Heart left ventricle (tissue), 16 donors: Measurements from ENCODE around the gene UGT1A9. TPM values are rescaled to one million over a fixed set of nuclear protein-coding genes. Genes with fewer than 3 reads are reported as not detected.

ENCODE experiments used
- ATAC-seq, 4 donors: fragments of 200-7000 bp; cut with Tn5 transposase; one replicate each; pipeline ENCODE4 v1.9.1; 2020 to 2022; ENCODE audit warnings: moderate library complexity in 4 of 4, mild to moderate bottlenecking in 3 of 4, moderate number of reproducible peaks in 1 of 4
- DNase-seq, 5 donors: peaks; one replicate each; pipeline ENCODE4 v3.0.0-alpha.2; 2020
- H3K27ac ChIP-seq, 12 donors: fragments of 200-600 bp; sonication (generic) in 4 of 12; one replicate each; pipeline versions ENCODE4 v1.5.0 to v1.8.0; 2016 to 2022; ENCODE audit warnings: mild to moderate bottlenecking in 2 of 12
- H3K27me3 ChIP-seq, 9 donors: fragments of 200-600 bp; sonication (generic) in 2 of 9; one replicate each; pipeline versions ENCODE4 v1.5.1 to v1.8.0; 2016 to 2022; ENCODE audit warnings: mild to moderate bottlenecking in 3 of 9
- H3K36me3 ChIP-seq, 9 donors: fragments of 200-600 bp; sonication (generic) in 2 of 9; one replicate each; pipeline versions ENCODE4 v1.5.0 to v1.8.0; 2018 to 2022; ENCODE audit warnings: mild to moderate bottlenecking in 2 of 9
- H3K4me1 ChIP-seq, 12 donors: fragments of 200-600 bp; sonication (generic) in 4 of 12; one replicate each; pipeline versions ENCODE4 v1.5.0 to v1.8.0; 2016 to 2022; ENCODE audit warnings: mild to moderate bottlenecking in 3 of 12
- H3K4me3 ChIP-seq, 12 donors: fragments of 200-600 bp; sonication (generic) in 4 of 12; one replicate each; pipeline versions ENCODE4 v1.5.0 to v1.8.0; 2017 to 2022; ENCODE audit warnings: mild to moderate bottlenecking in 9 of 12, moderate library complexity in 4 of 12
- H3K9me3 ChIP-seq, 12 donors: fragments of 200-600 bp; sonication (generic) in 4 of 12; one replicate each; pipeline versions ENCODE4 v1.5.0 to v1.8.0; 2016 to 2022; ENCODE audit warnings: mild to moderate bottlenecking in 1 of 12
- POLR2A ChIP-seq, 2 donors: fragments of 450-650 bp; IDR thresholded peaks; one replicate each; pipeline ENCODE4 v1.6.1; 2017; ENCODE audit warnings: antibody characterized with exemption in 2 of 2, mild to moderate bottlenecking in 2 of 2, moderate library complexity in 2 of 2
- WGBS, 4 donors: extraction: QIAGEN DNeasy Blood & Tissue Kit in 2 of 4; methylation state at CpG; one replicate each; pipeline versions ENCODE4 v1.1.5 to v1.1.7; 2013 to 2018; 5-methylcytosine and 5-hydroxymethylcytosine counted together
- intact Hi-C, 10 donors: fragments of 100-400 bp; cut with DNase I; formaldehyde crosslinking; loops; one replicate each; pipeline versions ENCODE4 v1.11.1 to v1.14.2; 2022
- polyA plus RNA-seq, 2 donors: library from polyadenylated mRNA; stranded (reverse); fragments of 200-250 nt; gene quantifications; one replicate each; pipeline ENCODE4 v1.2.3, GENCODE V29; 2013
- total RNA-seq, 9 donors: library from RNA; depleted of rRNA in 2 of 9; stranded (reverse); fragments of >200 nt in 2 of 9; fragmentation: NEBNext Ultra II Directional in 3 of 9; extraction: Animal tissue kit (Norgen Biotek cat#: 25700) in 3 of 9; gene quantifications; one replicate each; pipeline versions ENCODE4 v1.1.0 to v1.2.4, GENCODE V29; 2016 to 2023
- TF ChIP-seq, protein P1 (sequence below), 12 donors: fragments of 200-600 bp; sonication (generic) in 4 of 12; IDR thresholded peaks; one replicate each; pipeline versions ENCODE4 v1.5.0 to v1.8.0; 2018 to 2022; ENCODE audit warnings: antibody characterized with exemption in 12 of 12, mild to moderate bottlenecking in 5 of 12
- donor health status: ischemic (EF 13 %, LVEDD 7.1; RV severe dilation, severe dysfunction).
- donor health status: healthy with polysubstance abuse.
- donor health status: DM: no; HTN: yes; CAD: no.
- donor health status: DM: no; HTN: no; CAD: no.
- donor health status: ischemic (EF 25% LVEDD 6.9; RV normal size, moderate dysfunction).
- donor health status: ischemic (EF 25% LVEDD 5.7; RV mildly dilated, moderate dysfunction).
- donor health status: healthy.
- donor health status: DM: yes; HTN: yes; CAD: no.
- donor health status: ischemic (EF 35%, LVEDD 5.7; RV mildly dilated, moderate dysfunction).
- donor health status: nonischemic (EF 11% LVEDD 7.7; RV severe dilation, severe dysfunction).
- donor health status: DM: yes; HTN: yes; CAD: no.
- donor health status: PGD.
- donor health status: ischemic (EF 29% LVEDD 5.4; RV normal size, mild dysfunction).
- donor health status: nonischemic (EF 23%, LVEDD 6.1; RV moderate dilation, normal function).

Gene UGT1A9
- total and polyA plus RNA-seq, 11 donors = not detected

DNA sequence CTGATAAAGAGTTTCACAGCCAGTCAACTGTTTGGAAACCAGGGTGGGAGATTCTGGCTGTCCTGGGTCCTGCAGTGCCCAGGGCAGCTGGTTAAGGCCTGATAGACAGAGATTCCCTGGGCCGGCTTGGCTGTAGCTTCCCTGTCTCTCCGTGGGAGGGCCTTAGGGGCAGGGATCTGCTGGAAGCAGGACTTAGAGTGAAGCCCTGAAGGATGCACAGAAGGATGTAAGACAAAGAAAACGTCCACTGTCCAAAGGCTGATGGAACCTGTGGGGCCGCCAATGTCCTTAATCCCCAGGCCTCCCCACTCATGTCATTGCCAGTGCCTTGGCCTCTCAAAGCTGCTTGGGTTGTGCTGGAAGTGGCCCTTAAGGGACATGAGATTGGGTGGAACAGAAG, 139.4 kb downstream of the UGT1A9 start:
- WGBS, 4 donors = 66 to 69% (median 67%) methylated on average over 4 of the region's 4 CpGs
- intact Hi-C loops = no loop called here

DNA sequence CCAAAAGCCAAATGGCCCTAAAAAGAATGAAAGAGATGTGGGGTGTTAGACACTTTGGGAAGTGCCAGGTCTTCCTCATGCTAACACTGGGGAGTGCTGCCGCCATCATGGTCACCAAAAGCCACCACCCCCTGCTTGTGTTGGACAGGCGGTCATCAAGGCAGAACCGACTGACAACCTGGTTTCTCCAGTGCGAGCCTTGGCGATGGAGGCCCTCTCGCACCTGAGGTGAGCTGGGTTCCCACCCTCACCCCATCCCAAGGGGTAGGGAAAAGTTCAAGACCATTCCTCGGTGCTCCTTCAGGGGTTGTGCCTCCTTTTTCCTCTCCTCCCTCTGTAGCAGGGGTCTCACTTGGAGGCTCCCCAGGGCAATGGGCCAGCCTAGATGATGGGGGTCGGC, 140.0 kb downstream of the UGT1A9 start:
- 79 to 91% (median 86%) methylated on average over 7 to 8 of the region's 8 CpGs for WGBS, 4 donors
- Histone ChIP-seq H3K36me3 (no peaks in the 10 kb centered on the region), H3K4me1 (no peaks in the 10 kb centered on the region), H3K4me3 (no peak overlapping the region), H3K9me3 (peaks cover 0 to 8% (median 0%) of the 10 kb centered on the region in 12 donors), H3K27me3 (peaks cover 0 to 12% (median 0%) of the 10 kb centered on the region in 9 donors), H3K27ac (no peak overlapping the region)
- DNase-seq (peak in 1 of 5 donors; percentile 2), ATAC-seq (no peak)
- TF ChIP-seq POLR2A (IDR thresholded peaks at IDR 0.05) = no peak
- TF ChIP-seq, protein P1, sequence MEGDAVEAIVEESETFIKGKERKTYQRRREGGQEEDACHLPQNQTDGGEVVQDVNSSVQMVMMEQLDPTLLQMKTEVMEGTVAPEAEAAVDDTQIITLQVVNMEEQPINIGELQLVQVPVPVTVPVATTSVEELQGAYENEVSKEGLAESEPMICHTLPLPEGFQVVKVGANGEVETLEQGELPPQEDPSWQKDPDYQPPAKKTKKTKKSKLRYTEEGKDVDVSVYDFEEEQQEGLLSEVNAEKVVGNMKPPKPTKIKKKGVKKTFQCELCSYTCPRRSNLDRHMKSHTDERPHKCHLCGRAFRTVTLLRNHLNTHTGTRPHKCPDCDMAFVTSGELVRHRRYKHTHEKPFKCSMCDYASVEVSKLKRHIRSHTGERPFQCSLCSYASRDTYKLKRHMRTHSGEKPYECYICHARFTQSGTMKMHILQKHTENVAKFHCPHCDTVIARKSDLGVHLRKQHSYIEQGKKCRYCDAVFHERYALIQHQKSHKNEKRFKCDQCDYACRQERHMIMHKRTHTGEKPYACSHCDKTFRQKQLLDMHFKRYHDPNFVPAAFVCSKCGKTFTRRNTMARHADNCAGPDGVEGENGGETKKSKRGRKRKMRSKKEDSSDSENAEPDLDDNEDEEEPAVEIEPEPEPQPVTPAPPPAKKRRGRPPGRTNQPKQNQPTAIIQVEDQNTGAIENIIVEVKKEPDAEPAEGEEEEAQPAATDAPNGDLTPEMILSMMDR (IDR thresholded peaks at IDR 0.05) = no peak
- intact Hi-C loops = no loop called here

More for the DNA sequence above, 139.4 kb downstream of the UGT1A9 start:
- no peaks in the 10 kb centered on the region for H3K4me1 ChIP-seq
- no peaks in the 10 kb centered on the region for H3K36me3 ChIP-seq
- H3K27ac ChIP-seq = no peak overlapping the region
- H3K27me3 ChIP-seq = peaks cover 0 to 12% (median 0%) of the 10 kb centered on the region in 9 donors
- ATAC-seq (no peak), DNase-seq (peak in 1 of 5 donors; percentile 5)
- H3K4me3 ChIP-seq = no peak overlapping the region
- TF ChIP-seq, protein P1 (IDR thresholded peaks at IDR 0.05) = no peak
- TF ChIP-seq POLR2A (IDR thresholded peaks at IDR 0.05) = no peak
- peaks cover 0 to 4% (median 0%) of the 10 kb centered on the region in 12 donors for H3K9me3 ChIP-seq

DNA sequence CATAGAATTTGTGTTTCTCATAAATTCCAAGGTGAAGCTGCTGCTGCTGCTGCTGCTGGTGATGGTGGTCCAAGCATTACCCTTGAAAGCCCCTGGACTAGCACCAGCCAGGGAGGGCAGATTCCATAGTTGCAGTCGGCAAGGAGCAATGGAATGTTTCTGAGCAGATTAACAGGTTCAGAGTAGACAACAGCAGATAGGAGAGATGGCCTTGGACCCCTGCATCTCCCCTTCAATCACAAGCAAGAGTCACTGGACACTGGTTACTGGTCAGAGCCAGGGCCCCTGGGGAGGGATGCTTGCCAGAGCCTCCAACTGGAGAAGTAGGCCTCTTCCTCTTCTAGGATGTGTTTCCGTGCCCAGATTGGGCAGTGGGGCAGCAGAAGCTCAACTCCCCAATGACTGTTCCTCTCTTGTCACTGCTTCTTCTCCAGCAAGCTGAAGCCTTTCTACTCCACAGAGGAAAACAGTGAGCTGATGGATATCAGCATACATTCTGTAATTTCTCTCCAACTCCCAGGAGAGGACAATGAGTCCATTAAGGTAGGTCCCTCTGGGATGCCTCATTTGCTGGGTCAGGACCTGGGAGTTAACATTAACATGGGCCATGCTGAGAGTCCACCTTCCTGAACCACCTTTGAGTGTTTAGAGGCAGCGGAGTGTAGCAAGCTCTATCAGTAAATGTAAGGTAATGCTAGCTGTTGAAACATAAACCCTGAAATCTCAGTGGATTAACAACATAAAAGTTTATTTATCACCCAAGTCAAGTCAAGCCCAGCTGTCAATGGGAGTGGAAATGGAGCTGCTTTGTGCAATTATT, 141.7 kb downstream of the UGT1A9 start:
- Histone ChIP-seq H3K9me3 (peaks cover 0 to 8% (median 0%) of the 10 kb centered on the region in 12 donors), H3K4me3 (no peak overlapping the region), H3K27ac (no peak overlapping the region), H3K27me3 (peaks cover 0 to 11% (median 0%) of the 10 kb centered on the region in 9 donors), H3K4me1 (no peaks in the 10 kb centered on the region), H3K36me3 (no peaks in the 10 kb centered on the region)
- no peak for DNase-seq
- no peak for TF ChIP-seq POLR2A (IDR thresholded peaks at IDR 0.05)
- TF ChIP-seq, protein P1 (IDR thresholded peaks at IDR 0.05) = no peak
- WGBS, 4 donors = 57 to 66% (median 61%) methylated on average over 3 of the region's 3 CpGs
- no peak for ATAC-seq
- intact Hi-C loops = no loop called here

DNA sequence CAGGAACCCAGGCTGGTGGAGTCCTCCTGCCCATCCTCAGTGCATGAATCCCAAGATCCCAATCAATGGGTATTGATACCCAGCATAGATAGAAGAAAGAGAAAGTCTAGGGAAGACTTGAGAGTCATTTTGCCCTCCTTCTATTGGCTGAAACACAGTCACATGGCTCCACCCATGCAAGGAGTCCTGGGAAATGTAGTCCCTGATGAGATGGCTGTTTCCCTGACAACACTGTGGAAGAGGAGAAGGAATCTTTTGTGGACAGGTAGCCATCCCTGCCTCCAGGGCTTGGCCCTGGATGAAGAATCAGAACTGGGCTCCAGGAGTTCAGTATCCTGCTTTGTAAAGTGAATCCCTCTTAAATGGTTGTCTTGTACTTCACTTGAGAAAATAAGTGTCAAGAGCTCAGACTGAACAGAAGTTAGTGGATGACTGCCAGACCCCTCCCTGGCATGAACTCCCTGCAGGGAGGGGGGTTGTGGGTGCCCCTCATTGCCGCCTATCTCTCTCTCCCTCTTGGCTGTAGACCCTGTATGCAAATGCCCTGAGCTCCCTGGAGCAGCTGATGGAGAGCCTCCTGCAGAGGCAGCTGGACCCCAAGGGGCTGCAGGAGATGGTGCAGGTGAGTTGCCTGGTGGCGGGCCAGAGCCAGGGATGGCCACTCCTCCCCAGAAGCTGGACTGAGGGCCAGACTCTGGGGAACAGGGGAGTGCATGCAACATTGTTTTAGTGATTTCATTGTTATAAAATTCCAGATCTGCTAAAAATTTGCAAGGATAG, 142.5 kb downstream of the UGT1A9 start:
- H3K4me3 ChIP-seq = no peak overlapping the region
- H3K4me1 ChIP-seq = no peaks in the 10 kb centered on the region
- TF ChIP-seq POLR2A (IDR thresholded peaks at IDR 0.05) = no peak
- TF ChIP-seq, protein P1 (IDR thresholded peaks at IDR 0.05) = no peak
- intact Hi-C loops = no loop called here
- H3K36me3 ChIP-seq = no peaks in the 10 kb centered on the region
- peaks cover 0 to 6% (median 0%) of the 10 kb centered on the region in 9 donors for H3K27me3 ChIP-seq
- 56 to 77% (median 65%) methylated on average over 1 to 2 of the region's 2 CpGs for WGBS, 4 donors
- DNase-seq = no peak
- no peak for ATAC-seq
- H3K27ac ChIP-seq = no peak overlapping the region
- H3K9me3 ChIP-seq = peaks cover 0 to 8% (median 0%) of the 10 kb centered on the region in 12 donors
